GM12873 (cell line): Measurements from ENCODE around the gene ADGRD2.

Source experiments
- CTCF ChIP-seq: IDR thresholded peaks from 2 replicates; pipeline ENCODE4 v1.5.1; 2012; ENCODE audit warnings: low read depth, mild to moderate bottlenecking, moderate library complexity, low read length, control low read depth; ENCODE audit not compliant: insufficient read depth; ENCODE audit errors: missing control alignments

Gene ADGRD2

GRCh38 chr9:124444166-124444565 is 6.1 kb upstream of the ADGRD2 start:
- TF ChIP-seq CTCF: no peak

- no peak for TF ChIP-seq CTCF
These were observed 3.0 kb upstream of the ADGRD2 start for GRCh38 chr9:124447297-124447661.

- TF ChIP-seq CTCF: no peak
These were observed 2.2 kb upstream of the ADGRD2 start for GRCh38 chr9:124448019-124448418.

GRCh38 chr9:124449381-124450151 is 685 bp upstream of the ADGRD2 start:
- no peak for TF ChIP-seq CTCF

- TF ChIP-seq CTCF: no peak
These were observed 845 bp downstream of the ADGRD2 start for GRCh38 chr9:124450931-124451661.

GRCh38 chr9:124452326-124452725 is 2.1 kb downstream of the ADGRD2 start:
- TF ChIP-seq CTCF: no peak

- no peak for TF ChIP-seq CTCF
These were observed 2.8 kb downstream of the ADGRD2 start for GRCh38 chr9:124452841-124453585.
